Measurements from ENCODE around the gene CHST10.

- TF ChIP-seq CTCF (IDR thresholded peaks at IDR 0.05) (no peak), NR2C2 (CRISPR knock-in tag; IDR thresholded peaks at IDR 0.05) (no peak), PRDM15 (CRISPR knock-in tag; IDR thresholded peaks at IDR 0.05) (no peak), ATF6 (CRISPR knock-in tag; IDR thresholded peaks at IDR 0.05) (no peak), TP53 (CRISPR knock-in tag; IDR thresholded peaks at IDR 0.05) (no peak)
Measured at GRCh38 chr2:100451092-100451491, 33.6 kb upstream of the CHST10 start.

Measured in WTC11 (cell line).